ENCODE measurements around the gene MXI1. TPM values are rescaled to one million over a fixed set of nuclear protein-coding genes. Genes with fewer than 3 reads are reported as not detected.

Gene MXI1
- total RNA-seq, 3 donors from 2014 or later (not counting 1 experiment from before 2014, with no cell fraction given), result 11.2 to 14.1 (median 13.6) TPM

GRCh38 chr10:110307805-110308204 is 100.4 kb downstream of the MXI1 start:
- Mint-ChIP-seq H3K4me3 (no peak overlapping the region), H3K4me1 (peaks cover 12 to 18% of the 10 kb centered on the region in 2 donors), H3K36me3 (no peaks in the 10 kb centered on the region), H3K9me3 (no peaks in the 10 kb centered on the region), H3K27ac (no peak overlapping the region), H3K27me3 (ENCODE audit: low read depth in 2 of 2) (peaks cover 0 to 6% of the 10 kb centered on the region in 2 donors)
- TF ChIP-seq CTCF (IDR thresholded peaks at IDR 0.05), result no peak
- no peaks in the 10 kb centered on the region for H3K9me3 ChIP-seq (ENCODE audit: control insufficient read depth, insufficient read depth, low read length)
- ATAC-seq, result no peak
- H3K4me1 ChIP-seq (ENCODE audit: control insufficient read depth, insufficient read depth, low read length), result peaks cover 7% of the 10 kb centered on the region
- H3K27ac ChIP-seq (ENCODE audit: low read length), result no peak overlapping the region
- no peak for DNase-seq
- H3K27me3 ChIP-seq (ENCODE audit: control insufficient read depth, insufficient read depth, low read length), result no peaks in the 10 kb centered on the region
- peaks cover 1% of the 10 kb centered on the region for H3K36me3 ChIP-seq (ENCODE audit: control insufficient read depth, insufficient read depth, low read length)
- no peak overlapping the region for H3K4me3 ChIP-seq (ENCODE audit: low read length)
- 67% methylated on average over 4 of the region's 4 CpGs for WGBS (ENCODE audit: insufficient coverage)
- intact Hi-C loops (cut with micrococcal nuclease), result loop anchor here (2.0 to 10.0 kb wide), 3 partner anchors 197 to 607 kb away; partner anchors contain the start of genes BBIP1 and SHOC2

GRCh38 chr10:110310741-110311140 is 103.3 kb downstream of the MXI1 start:
- Histone ChIP-seq H3K27me3 (ENCODE audit: control insufficient read depth, insufficient read depth, low read length) (no peaks in the 10 kb centered on the region), H3K36me3 (ENCODE audit: control insufficient read depth, insufficient read depth, low read length) (no peaks in the 10 kb centered on the region), H3K9me3 (ENCODE audit: control insufficient read depth, insufficient read depth, low read length) (no peaks in the 10 kb centered on the region), H3K4me1 (ENCODE audit: control insufficient read depth, insufficient read depth, low read length) (peaks cover 4% of the 10 kb centered on the region), H3K4me3 (ENCODE audit: low read length) (no peak overlapping the region), H3K27ac (ENCODE audit: low read length) (no peak overlapping the region)
- Mint-ChIP-seq H3K27me3 (ENCODE audit: low read depth in 2 of 2) (peaks cover 0 to 13% of the 10 kb centered on the region in 2 donors), H3K4me3 (no peak overlapping the region), H3K9me3 (no peaks in the 10 kb centered on the region), H3K4me1 (no peaks in the 10 kb centered on the region), H3K36me3 (no peaks in the 10 kb centered on the region), H3K27ac (no peak overlapping the region)
- DNase-seq, result no peak
- intact Hi-C loops (cut with micrococcal nuclease), result no loop called here
- TF ChIP-seq CTCF (IDR thresholded peaks at IDR 0.05), result no peak
- ATAC-seq, result no peak
- 37% methylated on average over 3 of the region's 3 CpGs for WGBS (ENCODE audit: insufficient coverage)

GRCh38 chr10:110311357-110311949 is 104.0 kb downstream of the MXI1 start:
- TF ChIP-seq CTCF (IDR thresholded peaks at IDR 0.05), result peak; percentile 34

DNA sequence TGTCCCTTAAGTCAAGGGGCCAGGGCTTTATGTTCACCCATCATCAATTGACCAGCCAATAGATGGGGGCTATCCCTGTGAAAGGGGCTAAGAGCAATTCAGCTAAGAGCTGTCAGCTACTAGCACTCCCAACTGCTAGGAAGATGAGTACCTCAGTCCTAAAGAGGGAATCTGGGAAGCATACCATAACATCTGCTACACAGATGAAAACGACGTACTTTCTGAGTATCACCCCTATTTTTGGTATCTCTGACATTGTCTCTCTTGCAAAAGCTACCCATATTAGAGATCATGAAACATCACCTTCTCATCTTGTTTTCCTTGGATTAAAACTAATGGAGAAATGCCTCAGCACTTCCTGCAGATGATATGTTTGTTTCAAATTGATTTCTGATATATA is 104.8 kb downstream of the MXI1 start:
- Histone ChIP-seq H3K36me3 (ENCODE audit: control insufficient read depth, insufficient read depth, low read length) (no peaks in the 10 kb centered on the region), H3K4me3 (ENCODE audit: low read length) (no peak overlapping the region), H3K9me3 (ENCODE audit: control insufficient read depth, insufficient read depth, low read length) (no peaks in the 10 kb centered on the region), H3K4me1 (ENCODE audit: control insufficient read depth, insufficient read depth, low read length) (no peaks in the 10 kb centered on the region), H3K27me3 (ENCODE audit: control insufficient read depth, insufficient read depth, low read length) (no peaks in the 10 kb centered on the region), H3K27ac (ENCODE audit: low read length) (no peak overlapping the region)
- peaks cover 4 to 19% of the 10 kb centered on the region in 2 donors for H3K27me3 Mint-ChIP-seq (ENCODE audit: low read depth in 2 of 2)
- intact Hi-C loops (cut with micrococcal nuclease), result no loop called here
- H3K4me1 Mint-ChIP-seq, result no peaks in the 10 kb centered on the region
- DNase-seq (no peak), ATAC-seq (no peak)
- TF ChIP-seq CTCF (IDR thresholded peaks at IDR 0.05), result no peak
- WGBS (ENCODE audit: insufficient coverage), result 97% methylated on average over 2 of the region's 2 CpGs
- H3K27ac Mint-ChIP-seq, result no peak overlapping the region
- no peaks in the 10 kb centered on the region for H3K9me3 Mint-ChIP-seq
- H3K4me3 Mint-ChIP-seq, result no peak overlapping the region
- H3K36me3 Mint-ChIP-seq, result no peaks in the 10 kb centered on the region

More at GRCh38 chr10:110311357-110311949, 104.0 kb downstream of the MXI1 start:
- Histone ChIP-seq H3K27ac (ENCODE audit: low read length) (no peak overlapping the region), H3K4me3 (ENCODE audit: low read length) (no peak overlapping the region), H3K4me1 (ENCODE audit: control insufficient read depth, insufficient read depth, low read length) (no peaks in the 10 kb centered on the region), H3K9me3 (ENCODE audit: control insufficient read depth, insufficient read depth, low read length) (no peaks in the 10 kb centered on the region), H3K36me3 (ENCODE audit: control insufficient read depth, insufficient read depth, low read length) (no peaks in the 10 kb centered on the region), H3K27me3 (ENCODE audit: control insufficient read depth, insufficient read depth, low read length) (no peaks in the 10 kb centered on the region)
- DNase-seq, result peak in 1 of 2 donors; percentile 76
- Mint-ChIP-seq H3K4me3 (no peak overlapping the region), H3K4me1 (no peaks in the 10 kb centered on the region), H3K36me3 (no peaks in the 10 kb centered on the region), H3K27me3 (ENCODE audit: low read depth in 2 of 2) (peaks cover 4 to 18% of the 10 kb centered on the region in 2 donors), H3K27ac (no peak overlapping the region), H3K9me3 (no peaks in the 10 kb centered on the region)
- ATAC-seq, result peak in 2 of 3 donors; percentile 75 to 76
- WGBS (ENCODE audit: insufficient coverage), result no CpG with 5 or more reads among the region's 3 CpGs
- intact Hi-C loops (cut with micrococcal nuclease), result no loop called here

All from natural killer cell (primary cell).